Endothelial cell of umbilical vein (primary cell): ENCODE data around the gene ATP13A4.

Source experiments
- EZH2 ChIP-seq: IDR thresholded peaks from 2 replicates; pipeline ENCODE4 v1.6.1; 2012; ENCODE audit warnings: borderline replicate concordance, low read depth, mild to moderate bottlenecking, moderate library complexity, low read length, inconsistent platforms; ENCODE audit not compliant: severe bottlenecking
- MYC ChIP-seq: IDR thresholded peaks from one replicate; pipeline ENCODE4 v1.6.1; 2011; ENCODE audit warnings: mild to moderate bottlenecking, low read depth, low read length
- POLR2A ChIP-seq: IDR thresholded peaks from 2 replicates; pipeline ENCODE4 v1.6.1; 2012; ENCODE audit warnings: low read depth, mild to moderate bottlenecking, control low read depth, low read length
- POLR2AphosphoS5 ChIP-seq: IDR thresholded peaks from 2 replicates; pipeline ENCODE4 v1.6.1; 2012; ENCODE audit warnings: low read depth, mild to moderate bottlenecking, control low read depth, low read length, moderate library complexity; ENCODE audit not compliant: insufficient read depth
- TF ChIP-seq, protein P1 (sequence below): IDR thresholded peaks from 2 replicates; pipeline ENCODE4 v1.6.1; 2011; ENCODE audit not compliant: insufficient read depth, insufficient read length
- TF ChIP-seq, protein P2 (sequence below), 2 donors: IDR thresholded peaks; 1 replicate in 1 of 2; 2 replicates in 1 of 2; pipeline ENCODE4 v1.5.1; 2011; ENCODE audit warnings: low read length in 2 of 2, mild to moderate bottlenecking in 2 of 2, moderate library complexity in 2 of 2, control low read depth in 1 of 2, inconsistent platforms in 1 of 2, low read depth in 1 of 2; ENCODE audit not compliant: insufficient read depth in 1 of 2; ENCODE audit errors: extremely low read depth in 1 of 2

DNA sequence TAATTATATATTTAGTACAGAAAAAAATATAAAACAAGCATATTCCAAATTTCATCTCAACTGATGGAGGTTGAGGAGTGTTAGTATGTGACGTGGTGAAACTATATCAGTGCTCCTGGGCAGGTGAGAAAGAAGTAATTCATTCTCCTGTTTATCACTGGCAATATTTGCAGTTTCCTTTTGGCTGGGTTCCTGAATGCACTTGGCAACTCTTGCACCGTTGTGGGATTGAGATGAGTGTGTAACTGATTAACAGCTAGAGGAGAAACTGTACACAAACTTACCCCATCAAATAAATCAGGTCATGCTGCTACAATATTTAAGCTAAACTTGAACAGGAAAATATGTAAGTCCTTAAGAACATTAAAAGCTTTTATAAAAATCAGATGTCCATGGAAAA, 2.1 kb upstream of the ATP13A4 start:
- TF ChIP-seq, protein P1, sequence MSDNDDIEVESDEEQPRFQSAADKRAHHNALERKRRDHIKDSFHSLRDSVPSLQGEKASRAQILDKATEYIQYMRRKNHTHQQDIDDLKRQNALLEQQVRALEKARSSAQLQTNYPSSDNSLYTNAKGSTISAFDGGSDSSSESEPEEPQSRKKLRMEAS, result no peak
- TF ChIP-seq, protein P2, sequence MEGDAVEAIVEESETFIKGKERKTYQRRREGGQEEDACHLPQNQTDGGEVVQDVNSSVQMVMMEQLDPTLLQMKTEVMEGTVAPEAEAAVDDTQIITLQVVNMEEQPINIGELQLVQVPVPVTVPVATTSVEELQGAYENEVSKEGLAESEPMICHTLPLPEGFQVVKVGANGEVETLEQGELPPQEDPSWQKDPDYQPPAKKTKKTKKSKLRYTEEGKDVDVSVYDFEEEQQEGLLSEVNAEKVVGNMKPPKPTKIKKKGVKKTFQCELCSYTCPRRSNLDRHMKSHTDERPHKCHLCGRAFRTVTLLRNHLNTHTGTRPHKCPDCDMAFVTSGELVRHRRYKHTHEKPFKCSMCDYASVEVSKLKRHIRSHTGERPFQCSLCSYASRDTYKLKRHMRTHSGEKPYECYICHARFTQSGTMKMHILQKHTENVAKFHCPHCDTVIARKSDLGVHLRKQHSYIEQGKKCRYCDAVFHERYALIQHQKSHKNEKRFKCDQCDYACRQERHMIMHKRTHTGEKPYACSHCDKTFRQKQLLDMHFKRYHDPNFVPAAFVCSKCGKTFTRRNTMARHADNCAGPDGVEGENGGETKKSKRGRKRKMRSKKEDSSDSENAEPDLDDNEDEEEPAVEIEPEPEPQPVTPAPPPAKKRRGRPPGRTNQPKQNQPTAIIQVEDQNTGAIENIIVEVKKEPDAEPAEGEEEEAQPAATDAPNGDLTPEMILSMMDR (IDR thresholded peaks at IDR 0.05; ENCODE audit: extremely low read depth in 1 of 2, insufficient read depth in 1 of 2, low read depth in 1 of 2, low read length in 2 of 2), result no peak
- TF ChIP-seq POLR2A (no peak), POLR2AphosphoS5 (no peak), MYC (no peak), EZH2 (no peak)
